T-helper 1 cell treated with Interleukin-12 subunit alpha and Interleukin-12 subunit beta and Interleukin-4 antibody, amounts not matched to agents 30 ng/mL and 1 ng/mL, for 36 hours (primary cell): ENCODE results near the gene SCAPER. TPM values are rescaled to one million over a fixed set of nuclear protein-coding genes. Genes with fewer than 3 reads are reported as not detected.

Source experiments
- intact Hi-C: fragments of 100-400 bp; cut with micrococcal nuclease; formaldehyde crosslinking; loops from one replicate; pipeline ENCODE4 v1.15.1; 2024
- total RNA-seq: library from RNA; stranded (reverse); gene quantifications from 2 replicates; pipeline ENCODE4 v1.2.3, GENCODE V29; 2022

Gene SCAPER
- total RNA-seq, 1 donor from 2014 or later = 26.1 TPM

DNA sequence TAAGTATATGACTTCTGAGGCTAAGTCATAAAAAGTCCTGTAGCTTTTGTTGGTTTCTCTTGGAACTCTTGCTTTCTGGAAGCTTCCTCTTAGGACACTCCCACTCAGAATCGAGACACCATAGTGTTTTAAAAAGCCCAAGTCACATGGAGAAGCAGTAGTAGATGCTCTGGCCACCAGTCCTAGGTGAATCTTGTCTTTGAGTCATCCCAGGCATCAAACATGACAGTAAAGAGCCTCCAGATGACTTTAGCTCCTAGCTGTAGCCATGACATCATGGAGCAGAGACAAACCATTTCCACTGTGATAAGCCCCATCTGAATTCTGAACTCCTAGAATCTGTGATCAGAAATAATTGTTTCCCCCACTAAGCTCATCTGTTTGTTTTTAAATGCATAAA is 526.4 kb downstream of the SCAPER start:
- intact Hi-C loops = no loop called here

- intact Hi-C loops = no loop called here
Measured at GRCh38 chr15:76377751-76378150, 527.4 kb downstream of the SCAPER start.

DNA sequence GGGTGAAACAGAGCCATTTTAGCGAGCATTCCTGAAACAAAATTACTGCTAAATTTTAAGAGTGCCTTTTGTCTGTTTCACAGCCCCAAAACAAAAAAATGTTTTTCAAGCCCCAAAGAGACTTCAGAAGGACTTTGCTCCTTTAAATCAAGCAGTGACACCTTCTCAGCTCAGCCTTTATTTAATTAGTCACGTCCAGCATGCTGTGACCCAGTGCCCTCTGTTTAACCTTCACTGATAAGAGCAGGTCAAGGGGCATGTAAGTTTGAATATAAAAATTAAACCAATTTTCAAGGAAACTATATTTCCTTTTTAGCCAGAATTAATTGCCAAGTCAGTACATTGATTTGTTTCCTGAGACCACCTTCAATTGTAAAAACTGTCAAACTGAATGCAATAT is 527.9 kb downstream of the SCAPER start:
- intact Hi-C loops = no loop called here

- intact Hi-C loops = no loop called here
Measured at GRCh38 chr15:76376816-76377215, 528.3 kb downstream of the SCAPER start.

DNA sequence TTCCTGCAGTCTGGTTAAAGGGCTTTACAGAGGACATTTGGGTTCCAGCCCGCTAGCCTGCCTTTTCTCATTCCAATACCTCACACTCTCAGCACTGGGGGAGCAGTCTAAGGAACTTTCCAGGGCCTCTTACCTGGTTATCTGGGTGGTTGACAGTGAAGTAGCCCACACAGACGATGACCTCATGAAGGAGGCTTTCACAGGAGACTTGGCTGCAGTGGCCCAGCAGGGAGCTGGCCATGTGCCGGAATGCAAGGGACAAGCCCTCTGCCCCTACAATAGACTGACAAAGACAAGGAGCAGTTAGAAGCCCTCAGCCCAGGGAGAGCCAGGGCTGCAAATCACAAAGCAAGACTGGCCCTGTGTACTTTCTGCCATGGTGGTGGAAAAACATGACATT is 529.1 kb downstream of the SCAPER start:
- intact Hi-C loops = no loop called here

DNA sequence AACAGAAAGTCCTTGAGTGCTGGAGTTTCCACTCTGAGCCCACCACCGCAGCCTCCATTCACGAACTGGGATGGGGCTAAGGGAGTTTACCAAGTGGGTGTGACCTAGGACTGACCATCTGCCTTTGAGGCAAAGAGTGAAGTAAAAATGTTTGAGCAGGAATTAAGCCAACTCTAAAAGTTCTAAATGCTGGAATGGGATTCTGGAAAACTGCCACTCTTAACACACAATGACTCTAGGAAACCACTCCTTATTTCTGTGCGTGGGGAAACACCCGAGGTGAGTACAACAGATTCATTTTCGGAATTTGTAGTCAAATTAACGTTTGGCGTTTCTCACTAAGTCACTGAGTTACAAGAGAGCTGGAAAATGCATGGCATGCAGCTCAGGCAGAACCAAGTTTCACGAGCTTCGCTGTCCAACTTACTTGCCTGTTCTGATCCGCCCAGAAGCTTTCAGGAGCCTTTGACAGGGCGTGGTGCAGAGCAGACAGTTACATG is 537.0 kb downstream of the SCAPER start:
- intact Hi-C loops = no loop called here

DNA sequence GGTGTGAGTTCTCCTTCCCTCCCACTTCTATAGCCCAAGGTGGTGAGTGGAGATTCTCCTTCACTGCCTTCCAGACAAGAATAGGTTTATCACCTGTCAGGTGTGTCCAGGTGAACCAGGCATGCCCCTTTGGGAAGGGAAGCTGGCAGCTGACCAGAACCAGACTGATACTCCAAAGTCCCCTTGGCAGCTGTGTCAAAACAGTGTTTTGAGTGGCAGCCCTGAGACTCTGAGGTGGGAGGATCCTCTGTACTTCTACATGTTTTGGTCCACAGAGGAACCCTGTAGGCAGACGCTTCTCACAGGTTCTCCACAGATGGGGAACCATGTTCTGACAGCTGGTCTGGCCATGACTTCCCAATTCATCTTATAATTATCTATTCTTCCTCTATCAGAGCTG is 538.4 kb downstream of the SCAPER start:
- intact Hi-C loops = no loop called here

GRCh38 chr15:76363251-76363650 is 541.9 kb downstream of the SCAPER start:
- intact Hi-C loops = no loop called here

DNA sequence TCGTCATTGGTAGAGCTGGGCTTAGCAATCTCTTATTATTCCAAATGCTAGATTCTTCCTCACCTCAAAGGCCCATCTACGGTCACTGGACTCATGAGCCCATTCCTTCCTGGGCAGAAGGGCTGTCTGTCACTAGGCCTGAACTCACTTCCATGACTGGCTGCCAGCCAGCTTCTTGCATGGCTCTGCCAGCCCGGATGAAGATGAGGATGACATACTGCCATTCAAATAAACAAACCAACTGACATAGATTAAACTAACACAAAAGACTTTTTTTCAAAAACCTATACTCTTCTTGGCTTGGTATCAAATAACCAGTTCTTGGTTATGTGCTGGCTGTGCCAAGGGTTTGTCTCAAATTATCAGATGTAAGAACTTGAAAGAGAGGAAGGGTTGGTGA is 544.7 kb downstream of the SCAPER start:
- intact Hi-C loops = no loop called here

DNA sequence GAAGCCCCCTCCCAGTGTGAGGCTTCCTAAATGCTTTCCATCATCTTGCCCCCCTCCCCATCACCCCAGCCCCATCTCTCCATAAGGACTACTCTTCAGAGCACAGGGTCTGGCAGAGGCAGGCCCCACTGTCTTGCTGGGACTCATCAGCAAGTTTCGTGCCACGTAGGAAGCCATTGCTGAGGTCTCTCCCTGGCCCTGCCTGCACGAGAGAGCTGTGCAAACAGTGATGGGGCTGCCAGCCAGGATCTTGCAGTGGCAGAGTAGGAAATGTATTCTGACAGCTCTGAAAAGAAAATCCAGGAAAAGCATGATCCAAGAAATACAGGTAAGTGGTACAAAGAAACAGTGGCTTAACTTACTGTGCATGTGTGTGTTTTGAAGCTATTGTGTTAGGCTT is 546.0 kb downstream of the SCAPER start:
- intact Hi-C loops = no loop called here

GRCh38 chr15:76358453-76358852 is 546.7 kb downstream of the SCAPER start:
- intact Hi-C loops = no loop called here

DNA sequence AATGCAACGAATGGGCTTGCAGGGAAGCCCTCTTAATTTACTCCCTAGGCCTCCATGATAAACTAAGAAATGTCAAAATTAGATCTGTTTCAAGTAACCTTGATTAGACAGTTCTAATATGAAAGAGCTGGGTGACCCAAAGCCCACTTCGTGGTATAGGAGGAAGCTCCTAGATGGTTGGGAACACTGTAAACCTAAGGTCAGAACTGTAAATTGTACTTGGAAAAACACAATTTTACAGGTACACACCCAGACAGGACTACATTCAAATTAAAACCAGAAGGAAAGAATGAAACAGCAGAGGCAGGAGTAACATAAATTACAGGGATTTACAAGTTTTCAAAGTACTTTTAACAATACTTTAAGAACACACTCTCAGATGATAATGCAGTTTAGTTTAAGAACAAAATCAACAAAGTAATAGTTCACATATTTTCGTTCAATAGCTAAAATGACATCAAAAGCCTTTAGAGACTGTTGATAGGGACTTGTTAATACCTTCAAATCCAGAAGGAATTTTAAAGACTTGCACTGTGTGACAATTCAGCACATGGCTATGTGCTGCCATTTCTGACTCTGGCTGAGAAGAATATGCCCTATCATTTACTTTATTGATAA is 550.2 kb downstream of the SCAPER start:
- intact Hi-C loops = no loop called here

DNA sequence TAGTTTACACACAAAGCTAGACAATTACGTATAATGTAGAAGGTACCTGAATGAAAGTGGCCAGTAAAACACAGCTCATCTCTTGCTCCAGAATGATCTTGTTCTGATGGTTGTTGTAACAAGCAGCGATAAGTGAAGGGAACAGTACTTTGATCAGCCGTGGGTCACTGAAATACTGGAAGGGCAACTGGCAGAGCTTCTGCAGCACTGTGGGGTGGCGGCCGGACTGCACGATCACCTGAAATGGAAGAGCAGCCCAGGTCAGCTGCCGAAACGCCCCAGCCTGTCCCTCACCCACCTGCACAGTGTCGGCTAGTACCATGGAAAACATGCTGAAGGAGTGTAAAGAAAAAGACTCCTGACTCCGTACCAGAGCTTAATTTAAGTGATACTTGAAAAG is 551.2 kb downstream of the SCAPER start:
- intact Hi-C loops = no loop called here

DNA sequence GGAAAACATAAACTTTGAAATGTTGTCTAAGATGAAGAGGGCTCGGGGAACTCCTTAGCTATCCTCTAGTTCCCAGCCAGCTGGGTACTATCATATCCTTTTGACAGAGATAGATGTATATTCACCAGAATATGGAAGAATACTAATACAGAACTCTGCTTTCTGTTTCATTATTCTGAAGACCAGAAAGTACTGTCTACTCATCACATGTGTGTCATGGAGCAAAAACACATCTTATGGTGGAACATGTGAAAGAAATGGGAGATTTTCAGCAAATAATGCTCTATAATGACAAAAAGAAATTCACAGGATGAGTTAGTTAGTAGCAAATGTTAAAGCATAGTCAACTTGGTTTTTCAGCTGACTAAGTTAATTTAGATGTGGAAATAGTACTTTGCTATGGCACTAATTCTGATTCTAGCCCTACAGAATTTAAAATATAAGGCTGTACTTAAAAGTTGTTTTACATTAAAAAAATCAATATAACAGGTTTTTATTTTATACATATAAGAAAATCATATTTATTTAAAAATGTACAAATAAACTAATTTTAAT is 552.0 kb downstream of the SCAPER start:
- intact Hi-C loops = no loop called here

DNA sequence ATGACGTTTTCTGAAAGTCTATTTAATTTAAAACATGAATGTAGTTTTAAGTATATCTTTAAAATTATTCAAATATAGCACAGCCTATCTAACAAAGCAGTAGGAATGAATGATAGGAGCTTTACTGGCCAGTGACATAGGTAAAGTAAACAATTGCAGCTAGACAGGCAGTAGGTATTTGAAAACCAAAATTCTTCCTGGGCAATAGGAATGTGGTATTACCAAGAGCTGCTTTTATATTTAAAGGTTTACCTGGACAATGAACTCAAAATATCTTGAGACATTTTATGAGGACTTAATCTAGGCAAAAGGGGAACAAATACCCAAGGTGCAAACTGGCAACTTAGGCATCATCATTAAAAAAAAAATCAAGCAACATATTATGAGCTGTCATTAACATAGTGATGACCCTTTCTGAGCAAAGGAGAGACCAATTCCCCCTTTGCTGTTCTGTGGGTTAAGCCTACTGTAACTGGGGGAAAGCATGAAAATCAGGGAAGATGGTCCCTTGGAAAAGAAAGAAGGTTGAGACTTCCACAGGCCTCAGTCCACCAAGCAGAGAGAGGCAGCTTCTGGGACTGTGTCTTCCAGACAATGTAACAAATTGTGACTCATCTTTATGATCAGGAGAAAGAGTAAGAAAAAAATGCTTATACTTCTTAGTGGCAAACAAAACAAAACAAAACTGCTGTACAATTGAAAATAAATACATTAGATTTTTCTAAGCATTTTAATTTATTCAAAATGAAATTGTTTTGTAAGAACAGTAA is 555.7 kb downstream of the SCAPER start:
- intact Hi-C loops = no loop called here

GRCh38 chr15:76347482-76348055 is 557.6 kb downstream of the SCAPER start:
- intact Hi-C loops = no loop called here

- intact Hi-C loops = no loop called here
Measured at GRCh38 chr15:76346669-76347481, 558.3 kb downstream of the SCAPER start.

- intact Hi-C loops = no loop called here
Measured at GRCh38 chr15:76345880-76346668, 559.1 kb downstream of the SCAPER start.

GRCh38 chr15:76345583-76345879 is 559.6 kb downstream of the SCAPER start:
- intact Hi-C loops = no loop called here

DNA sequence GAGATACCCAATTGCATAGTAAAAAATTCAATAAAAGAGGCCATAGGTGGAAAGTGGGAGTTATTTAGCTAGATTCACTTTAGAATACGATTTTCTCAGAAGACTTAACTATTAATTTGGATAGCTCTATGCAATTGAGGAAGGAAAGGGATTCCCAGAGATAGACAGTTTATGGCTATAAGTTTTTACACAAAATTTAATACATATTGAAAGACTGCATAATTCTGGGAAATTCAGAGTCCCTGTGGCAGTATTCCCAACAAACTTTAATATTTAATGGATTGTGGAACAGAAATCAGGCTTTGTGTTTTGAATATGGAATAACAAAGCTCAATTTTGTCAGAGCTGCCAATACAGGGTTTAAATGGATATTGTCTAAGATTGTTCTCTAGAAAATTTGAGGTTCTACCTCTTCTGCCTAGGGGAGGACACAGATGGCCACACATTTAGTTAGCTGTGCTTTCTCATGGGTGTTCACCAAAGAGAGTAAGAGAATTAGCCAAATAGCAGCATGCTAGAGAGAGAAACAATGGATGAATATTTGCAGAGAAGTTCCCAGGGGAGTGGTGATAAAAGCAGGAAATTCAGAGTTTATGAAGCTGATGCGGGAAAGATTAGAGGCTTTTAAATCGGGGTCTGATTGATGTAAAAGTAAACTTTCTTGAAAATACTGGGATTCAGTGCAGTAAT is 560.1 kb downstream of the SCAPER start:
- intact Hi-C loops = no loop called here
